ENCODE measurements around the gene HNRNPK.

Gene HNRNPK

GRCh38 chr9:83971485-83971884, 8.5 kb downstream of the HNRNPK start:
- in situ Hi-C loops (cut with HindIII; ENCODE audit: low sequenced_read_pairs), result no loop called here
- DNase-seq (ENCODE audit: low read depth), result no peak
- TF ChIP-seq CTCF (IDR thresholded peaks at IDR 0.05; ENCODE audit: low read depth, low read length, missing control alignments), result no peak
- H3K4me3 ChIP-seq (ENCODE audit: low read depth, low read length), result no peak overlapping the region

- no peak for DNase-seq (ENCODE audit: low read depth)
- in situ Hi-C loops (cut with HindIII; ENCODE audit: low sequenced_read_pairs), result no loop called here
- no peak overlapping the region for H3K4me3 ChIP-seq (ENCODE audit: low read depth, low read length)
- no peak for TF ChIP-seq CTCF (IDR thresholded peaks at IDR 0.05; ENCODE audit: low read depth, low read length, missing control alignments)
Observed at GRCh38 chr9:83969602-83970001, 10.4 kb downstream of the HNRNPK start.

- no peak overlapping the region for H3K4me3 ChIP-seq (ENCODE audit: low read depth, low read length)
- DNase-seq (ENCODE audit: low read depth), result no peak
- in situ Hi-C loops (cut with HindIII; ENCODE audit: low sequenced_read_pairs), result no loop called here
- no peak for TF ChIP-seq CTCF (IDR thresholded peaks at IDR 0.05; ENCODE audit: low read depth, low read length, missing control alignments)
Observed at GRCh38 chr9:83967073-83967472, 12.9 kb downstream of the HNRNPK start.

- DNase-seq (ENCODE audit: low read depth), result no peak
- no peak overlapping the region for H3K4me3 ChIP-seq (ENCODE audit: low read depth, low read length)
- in situ Hi-C loops (cut with HindIII; ENCODE audit: low sequenced_read_pairs), result no loop called here
- no peak for TF ChIP-seq CTCF (IDR thresholded peaks at IDR 0.05; ENCODE audit: low read depth, low read length, missing control alignments)
Observed at GRCh38 chr9:83966209-83966582, 13.8 kb downstream of the HNRNPK start.

GRCh38 chr9:83965350-83966208, 14.4 kb downstream of the HNRNPK start:
- no peak for TF ChIP-seq CTCF (IDR thresholded peaks at IDR 0.05; ENCODE audit: low read depth, low read length, missing control alignments)
- no peak overlapping the region for H3K4me3 ChIP-seq (ENCODE audit: low read depth, low read length)
- DNase-seq (ENCODE audit: low read depth), result no peak
- in situ Hi-C loops (cut with HindIII; ENCODE audit: low sequenced_read_pairs), result no loop called here

- TF ChIP-seq CTCF (IDR thresholded peaks at IDR 0.05; ENCODE audit: low read depth, low read length, missing control alignments), result no peak
- no peak for DNase-seq (ENCODE audit: low read depth)
Observed at GRCh38 chr9:83964973-83965349, 15.1 kb downstream of the HNRNPK start.

More at GRCh38 chr9:83964973-83965349, 15.1 kb downstream of the HNRNPK start:
- in situ Hi-C loops (cut with HindIII; ENCODE audit: low sequenced_read_pairs), result no loop called here
- H3K4me3 ChIP-seq (ENCODE audit: low read depth, low read length), result no peak overlapping the region

Data from astrocyte of the cerebellum (primary cell).